Measurements from ENCODE around the gene BCAS1.

Gene BCAS1

DNA sequence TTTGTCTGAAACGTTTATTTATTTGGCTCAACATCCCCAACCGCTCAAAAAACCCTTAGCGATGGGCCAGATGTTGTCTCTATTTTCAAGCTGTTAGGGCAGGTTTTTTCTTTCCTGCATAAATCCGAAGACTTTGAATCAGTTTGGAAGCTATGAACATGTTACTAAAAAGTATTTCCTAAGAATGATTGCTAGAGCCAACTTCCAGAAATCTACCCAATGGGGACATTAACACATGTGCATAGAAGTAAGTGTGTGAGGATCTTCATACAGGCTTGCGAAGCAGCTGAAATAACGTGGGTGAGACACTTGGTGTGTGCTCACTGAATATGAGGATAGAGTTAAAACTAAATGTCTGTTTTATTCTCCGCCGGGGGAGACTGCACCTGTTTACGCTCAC, 106.8 kb downstream of the BCAS1 start:
- no peak for DNase-seq (ENCODE audit: low read depth in 2 of 2)

DNA sequence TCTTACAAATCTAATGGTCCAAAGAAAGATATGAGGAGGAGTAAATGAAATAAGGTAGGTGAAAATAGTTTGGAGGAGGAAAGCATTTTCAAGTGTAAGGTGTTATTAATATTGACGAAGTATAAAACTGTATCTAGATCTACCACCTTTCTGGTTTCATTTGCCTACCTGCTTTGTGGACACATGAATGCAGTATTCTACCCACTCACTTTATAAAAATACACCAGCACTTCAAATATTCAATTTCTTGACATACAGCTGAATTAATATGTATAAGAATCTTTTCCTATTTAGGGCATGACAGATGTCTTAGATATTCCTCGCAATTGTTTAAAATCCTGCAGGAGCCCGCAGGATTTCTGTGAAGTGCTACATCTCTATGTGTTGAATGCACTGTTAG, 108.0 kb downstream of the BCAS1 start:
- DNase-seq (ENCODE audit: low read depth in 2 of 2): no peak

DNA sequence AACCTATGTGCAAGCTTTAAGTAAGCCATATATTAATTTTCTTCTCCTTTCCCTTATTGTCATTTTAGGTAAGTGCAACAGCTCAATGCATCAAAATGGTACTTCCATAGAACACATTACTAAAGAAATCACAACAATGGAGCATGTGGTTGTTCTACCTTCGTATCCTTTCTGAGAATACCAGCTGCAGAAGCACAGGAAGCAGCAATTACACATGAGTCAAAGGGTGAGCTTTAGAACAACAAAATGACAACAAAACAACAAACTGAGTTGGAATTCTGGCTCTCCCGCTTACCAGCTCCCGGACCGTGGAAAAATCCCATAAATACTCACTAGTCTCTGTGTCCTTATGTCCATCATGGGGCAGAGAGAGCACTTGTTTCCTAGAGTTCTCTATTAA, 108.9 kb downstream of the BCAS1 start:
- no peak for DNase-seq (ENCODE audit: low read depth in 2 of 2)

GRCh38 chr20:53960579-53961272, 109.7 kb downstream of the BCAS1 start:
- no peak for DNase-seq (ENCODE audit: low read depth in 2 of 2)

DNA sequence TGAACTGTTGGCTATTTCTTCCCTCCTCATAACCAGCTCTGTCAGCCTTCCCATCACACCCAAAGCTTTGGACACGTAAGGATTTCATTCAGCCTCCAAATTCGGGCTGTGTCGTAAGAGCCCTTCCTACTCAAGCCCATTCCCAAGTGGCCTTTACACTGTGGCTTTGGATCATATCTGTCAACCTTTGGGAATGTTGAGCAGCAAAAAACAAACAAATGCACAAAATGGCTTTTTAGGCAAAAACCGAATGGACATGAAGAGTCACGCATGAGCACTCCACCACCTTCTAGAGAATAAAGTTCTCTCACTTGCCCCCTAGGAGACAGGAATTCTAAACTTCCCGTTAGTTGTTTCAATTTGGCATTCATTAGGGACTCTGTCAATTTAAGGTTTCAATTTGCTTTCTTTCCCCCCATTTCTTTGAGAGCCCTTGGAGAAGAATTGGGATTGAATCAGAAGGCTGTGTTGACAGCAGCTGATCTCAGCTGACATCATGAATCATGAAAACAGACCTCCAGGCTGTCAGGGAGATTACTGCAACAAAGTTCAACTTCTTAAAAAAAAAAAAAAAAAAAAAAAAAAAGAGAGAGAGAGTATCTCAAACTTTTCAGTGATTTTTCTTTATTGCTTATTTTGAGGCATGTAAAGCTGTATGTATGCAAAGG, 110.3 kb downstream of the BCAS1 start:
- DNase-seq (ENCODE audit: low read depth in 2 of 2): no peak

- DNase-seq (ENCODE audit: low read depth in 2 of 2): no peak
Measured at GRCh38 chr20:53958260-53958659, 112.1 kb downstream of the BCAS1 start.

DNA sequence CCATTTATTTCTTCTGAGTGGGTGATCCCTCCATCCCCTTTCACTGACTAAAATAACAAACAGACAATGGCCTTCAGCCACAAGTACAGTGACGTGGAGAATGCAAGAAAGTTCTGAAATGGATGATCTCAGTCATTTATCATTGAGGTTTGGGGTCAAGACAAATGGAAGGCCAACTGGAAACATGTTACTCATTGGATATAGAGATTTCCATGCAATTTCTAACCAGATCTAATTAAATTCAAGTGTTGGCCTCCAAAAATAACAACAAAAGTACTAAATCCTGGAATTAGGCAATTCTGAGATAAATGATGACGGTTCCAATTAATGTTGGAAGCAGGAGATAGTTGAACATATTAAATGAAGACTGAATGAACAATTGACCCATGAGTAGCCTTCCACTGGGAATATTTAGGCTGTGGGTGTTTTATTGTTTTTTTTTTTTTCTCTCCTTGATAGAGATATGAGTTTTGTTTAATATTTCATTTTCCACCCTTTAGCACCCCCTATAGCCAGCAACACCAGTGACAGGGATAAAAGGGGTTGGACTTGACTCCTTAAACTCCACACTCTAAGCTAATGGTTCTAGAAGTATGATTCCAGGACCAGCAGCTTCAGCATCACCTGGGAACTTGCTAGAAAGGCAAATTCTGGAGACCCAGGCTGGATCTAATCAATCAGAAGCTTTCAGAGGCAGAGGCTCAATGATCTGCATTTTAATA, 112.8 kb downstream of the BCAS1 start:
- no peak for DNase-seq (ENCODE audit: low read depth in 2 of 2)

DNA sequence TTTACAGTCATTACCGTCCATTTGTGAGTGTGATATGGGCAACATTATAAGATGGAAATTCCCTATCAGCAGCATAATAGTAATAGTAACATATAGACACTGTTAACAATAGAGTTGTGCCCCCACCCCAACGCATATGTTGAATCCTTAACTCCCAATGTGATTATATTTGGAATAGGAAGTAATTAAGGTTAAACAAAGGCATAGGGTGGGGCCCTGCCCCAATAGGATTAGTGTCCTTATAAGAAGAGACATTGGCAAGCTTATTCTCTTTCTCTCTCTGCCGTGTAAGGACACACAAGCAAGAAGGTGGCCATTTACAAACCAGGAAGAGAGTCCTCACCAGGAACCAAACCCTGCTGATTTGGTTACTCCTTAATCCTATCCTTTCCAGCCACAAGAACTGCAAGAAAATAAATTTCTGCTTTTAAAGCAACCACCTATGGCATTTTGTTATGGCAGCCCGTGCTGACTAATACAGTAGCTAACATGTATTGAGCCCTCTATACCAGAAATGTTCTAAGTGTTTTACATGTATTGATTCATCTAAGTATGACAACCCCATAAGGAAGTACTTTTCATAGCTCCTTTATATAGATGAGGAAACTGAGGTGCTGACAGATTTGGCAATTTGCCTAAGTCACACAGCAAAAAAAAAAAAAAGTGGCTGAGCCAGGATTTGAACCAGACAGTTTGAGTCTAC, 114.2 kb downstream of the BCAS1 start:
- DNase-seq (ENCODE audit: low read depth in 2 of 2): no peak

GRCh38 chr20:53954723-53955658, 115.4 kb downstream of the BCAS1 start:
- DNase-seq (ENCODE audit: low read depth in 2 of 2): no peak

- DNase-seq (ENCODE audit: low read depth in 2 of 2): no peak
Measured at GRCh38 chr20:53952528-53953096, 117.8 kb downstream of the BCAS1 start.

- DNase-seq (ENCODE audit: low read depth in 2 of 2): no peak
Measured at GRCh38 chr20:53950578-53950977, 119.8 kb downstream of the BCAS1 start.

- no peak for DNase-seq (ENCODE audit: low read depth in 2 of 2)
Measured at GRCh38 chr20:53950031-53950430, 120.4 kb downstream of the BCAS1 start.

- DNase-seq (ENCODE audit: low read depth in 2 of 2): peak; percentile 71 to 74
Measured at GRCh38 chr20:53949319-53949839, 121.0 kb downstream of the BCAS1 start.

DNA sequence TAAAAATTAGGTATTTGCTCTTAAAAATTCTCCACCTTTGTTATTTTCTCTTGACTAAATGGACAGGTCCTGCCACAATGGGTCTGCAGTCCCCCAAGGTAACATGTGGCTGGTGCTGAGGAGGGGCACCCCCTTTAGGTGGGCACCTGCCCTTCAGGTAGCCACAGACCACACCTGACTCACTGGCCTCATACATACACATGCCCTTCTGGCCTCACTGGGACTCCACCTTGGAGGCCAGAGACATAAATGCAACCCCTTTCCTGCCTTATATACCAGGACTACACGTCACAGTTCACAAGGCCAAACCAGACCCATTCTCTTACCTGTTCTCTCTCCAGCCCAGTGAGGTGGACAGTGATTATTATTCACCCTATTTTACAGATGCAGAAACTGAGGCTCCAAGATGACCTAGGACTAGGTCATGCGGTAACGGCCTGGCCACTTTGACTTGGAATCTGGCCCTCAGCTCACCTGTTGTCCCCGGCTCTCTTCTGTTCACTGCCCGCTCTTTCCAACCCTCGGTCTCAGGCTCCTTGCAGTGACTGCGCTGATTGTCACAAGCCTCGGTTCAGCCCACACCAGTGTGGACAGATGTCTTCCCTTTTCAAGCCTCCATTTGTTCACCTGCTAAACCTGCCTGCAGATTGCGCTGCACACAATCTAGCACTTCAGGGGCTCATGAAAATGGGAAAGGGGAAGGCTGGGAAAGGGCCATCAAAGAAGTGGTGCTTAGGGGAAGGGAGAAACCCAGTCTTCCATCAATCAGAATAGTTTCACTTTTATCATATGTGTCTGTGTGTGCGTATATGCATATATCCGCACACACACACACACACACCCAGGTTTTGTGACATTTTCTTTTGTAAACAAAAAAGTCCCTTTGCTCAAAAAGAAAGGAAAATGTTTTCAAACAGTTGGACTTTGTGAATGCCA, 121.7 kb downstream of the BCAS1 start:
- DNase-seq (ENCODE audit: low read depth in 2 of 2): no peak

- DNase-seq (ENCODE audit: low read depth in 2 of 2): no peak
Measured at GRCh38 chr20:53947501-53948195, 122.7 kb downstream of the BCAS1 start.

DNA sequence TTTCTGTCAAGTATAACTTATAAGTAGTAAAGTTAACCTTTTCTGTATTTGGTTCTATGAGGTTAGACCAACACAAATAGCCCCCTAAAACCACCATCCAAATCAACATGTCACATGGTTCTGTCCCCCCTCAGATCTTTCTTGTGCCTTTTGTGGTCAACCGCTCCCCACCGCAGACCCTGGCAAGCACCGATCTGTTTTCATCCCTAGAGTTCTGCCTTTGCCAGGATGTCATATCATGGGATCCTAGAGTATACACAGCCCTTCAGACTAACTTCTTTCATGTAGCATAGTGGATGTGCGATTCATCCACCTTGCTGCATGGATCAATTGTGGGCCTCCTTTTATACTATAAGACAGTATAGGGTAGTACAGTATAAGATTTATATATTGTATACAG, 124.3 kb downstream of the BCAS1 start:
- DNase-seq (ENCODE audit: low read depth in 2 of 2): no peak

GRCh38 chr20:53945478-53945877, 124.9 kb downstream of the BCAS1 start:
- no peak for DNase-seq (ENCODE audit: low read depth in 2 of 2)

GRCh38 chr20:53944796-53945195, 125.6 kb downstream of the BCAS1 start:
- no peak for DNase-seq (ENCODE audit: low read depth in 2 of 2)

Measured in stimulated activated CD8-positive, alpha-beta memory T cell treated with anti-CD3 and anti-CD28 coated beads, Interleukin-7, amount 100 ng/mL, for 4 hours (primary cell).